ENCODE measurements around the gene GRIP2.
A peak's percentile ranks its signal among the peaks of the same experiment; 100 is the strongest.

Gene GRIP2

DNA sequence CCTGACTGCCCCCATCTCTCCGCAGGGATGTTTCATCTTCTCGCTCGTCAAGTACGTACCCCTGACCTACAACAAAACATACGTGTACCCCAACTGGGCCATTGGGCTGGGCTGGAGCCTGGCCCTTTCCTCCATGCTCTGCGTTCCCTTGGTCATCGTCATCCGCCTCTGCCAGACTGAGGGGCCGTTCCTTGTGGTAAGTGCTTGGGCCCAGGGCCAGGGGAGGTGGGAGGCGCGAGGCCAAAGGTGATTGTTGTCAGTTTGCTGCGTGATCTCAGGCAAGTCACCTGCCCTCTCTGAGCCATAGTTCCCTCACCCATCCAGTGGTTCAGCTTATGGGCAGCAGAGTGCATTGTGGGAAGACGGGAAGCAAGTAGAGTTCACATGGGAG is 58.5 kb downstream of the GRIP2 start:
- no peak for DNase-seq

DNA sequence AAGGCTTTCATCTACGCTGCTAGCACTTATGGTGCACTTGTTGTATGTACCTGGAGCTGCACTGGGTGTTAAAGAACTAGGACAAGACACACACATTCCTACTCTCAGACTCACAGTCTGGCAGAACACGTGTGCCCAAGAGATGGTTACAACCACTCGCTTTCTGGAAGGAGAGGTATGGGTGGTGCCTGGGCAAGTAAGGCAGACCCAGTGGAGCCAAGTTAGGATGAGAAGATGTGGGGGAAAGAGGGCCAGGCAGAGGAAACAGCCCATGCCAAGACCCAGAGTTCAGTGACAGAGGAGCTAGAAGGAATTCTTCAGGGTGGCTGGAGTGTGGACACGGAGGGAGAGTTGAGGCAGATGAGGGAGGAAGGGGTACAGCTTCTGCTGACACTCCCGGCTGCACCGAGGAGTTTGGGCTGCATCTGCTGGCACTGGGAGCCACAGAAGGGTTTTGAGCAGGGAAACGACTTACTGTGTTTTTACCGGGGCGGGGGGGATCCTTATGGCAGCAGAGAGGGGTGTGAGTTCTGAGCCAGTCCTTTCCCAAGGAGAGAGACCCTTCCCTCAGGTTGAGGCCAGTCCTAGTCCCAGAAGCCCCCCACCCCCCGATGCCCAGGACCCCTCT is 59.0 kb downstream of the GRIP2 start:
- DNase-seq = no peak

DNA sequence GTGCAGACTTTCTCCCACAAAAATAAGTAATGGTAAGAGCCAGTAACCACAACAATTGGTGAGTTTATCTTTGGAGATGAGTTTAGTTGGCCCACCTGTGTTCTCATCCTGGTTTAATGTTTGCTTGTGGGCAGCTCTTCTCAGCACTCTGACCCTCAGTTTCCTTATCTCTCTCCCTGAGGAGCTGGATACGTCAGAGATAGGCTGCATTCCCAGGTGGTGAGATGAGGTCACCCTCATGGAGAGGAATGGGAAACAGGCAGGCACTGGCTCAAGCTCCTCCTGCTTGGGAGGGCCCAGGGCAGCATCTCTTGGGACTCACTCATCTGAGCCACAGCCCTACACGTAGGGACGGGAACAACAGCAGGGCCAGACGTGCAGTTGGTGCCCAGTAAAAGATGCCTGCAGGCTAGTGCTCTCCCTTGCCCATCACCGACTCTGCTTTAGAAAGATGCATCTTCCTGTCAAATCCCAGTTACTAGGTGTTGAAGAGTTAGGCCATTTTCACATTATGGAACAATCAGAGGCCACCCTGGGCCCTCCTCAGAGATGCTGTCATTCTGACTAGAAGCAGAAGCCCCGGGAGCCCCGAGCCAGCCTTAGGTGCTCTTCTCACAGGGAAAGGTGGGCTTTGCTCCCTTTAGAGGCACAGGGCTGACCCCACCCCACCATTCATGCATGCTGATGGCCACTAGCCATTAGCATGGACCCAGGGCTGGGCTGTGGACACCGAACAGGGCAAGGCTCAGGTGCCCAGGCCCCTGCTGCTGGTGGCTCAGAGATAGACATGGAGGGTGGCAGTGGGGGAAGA is 59.7 kb downstream of the GRIP2 start:
- DNase-seq = no peak

DNA sequence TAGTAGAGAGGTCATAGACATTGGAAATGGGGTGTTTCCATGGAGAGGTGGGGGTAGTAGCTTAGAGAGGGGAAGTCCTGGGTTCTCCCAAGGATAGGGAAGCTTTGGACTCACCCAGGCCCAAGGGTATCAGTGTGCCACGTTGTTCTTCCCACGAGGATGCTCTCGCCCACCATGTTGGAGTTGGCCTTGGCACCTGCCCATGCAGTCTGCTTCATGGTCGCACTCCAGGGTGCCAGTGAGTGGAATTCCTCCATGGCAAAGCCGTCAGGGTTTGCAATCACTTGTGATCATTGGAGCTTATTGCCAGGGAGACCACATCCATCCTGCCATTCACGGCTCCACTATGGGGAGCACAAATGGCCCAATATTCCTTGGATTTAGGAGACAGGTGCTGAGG is 60.6 kb downstream of the GRIP2 start:
- no peak for DNase-seq

DNA sequence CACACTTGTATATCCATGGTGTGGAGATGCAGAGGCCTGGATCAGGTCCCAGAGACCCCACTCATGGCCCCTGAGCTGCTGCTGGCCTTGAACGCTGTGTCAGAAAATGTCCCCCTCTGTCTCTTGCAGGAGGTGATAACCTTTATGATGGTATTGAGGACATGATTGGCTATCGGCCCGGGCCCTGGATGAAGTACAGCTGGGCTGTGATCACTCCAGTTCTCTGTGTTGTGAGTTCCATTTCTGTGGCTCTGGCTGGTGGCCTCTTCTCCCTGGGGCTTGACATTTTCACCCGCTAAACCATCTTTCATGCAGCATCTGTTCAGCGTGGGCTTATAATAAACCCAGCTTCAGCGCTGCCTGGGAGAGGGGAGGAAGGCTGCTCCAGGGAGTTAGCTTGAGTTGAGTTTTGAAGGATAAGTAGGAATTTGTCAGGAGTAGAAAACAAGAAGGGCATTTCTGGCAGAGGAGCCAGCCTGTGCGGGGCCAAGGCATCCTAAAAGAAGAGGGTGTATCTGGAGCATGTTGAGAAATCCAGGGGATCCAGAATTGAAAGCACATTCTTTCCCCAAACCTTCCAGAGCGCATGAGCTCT is 61.1 kb downstream of the GRIP2 start:
- DNase-seq = no peak

DNA sequence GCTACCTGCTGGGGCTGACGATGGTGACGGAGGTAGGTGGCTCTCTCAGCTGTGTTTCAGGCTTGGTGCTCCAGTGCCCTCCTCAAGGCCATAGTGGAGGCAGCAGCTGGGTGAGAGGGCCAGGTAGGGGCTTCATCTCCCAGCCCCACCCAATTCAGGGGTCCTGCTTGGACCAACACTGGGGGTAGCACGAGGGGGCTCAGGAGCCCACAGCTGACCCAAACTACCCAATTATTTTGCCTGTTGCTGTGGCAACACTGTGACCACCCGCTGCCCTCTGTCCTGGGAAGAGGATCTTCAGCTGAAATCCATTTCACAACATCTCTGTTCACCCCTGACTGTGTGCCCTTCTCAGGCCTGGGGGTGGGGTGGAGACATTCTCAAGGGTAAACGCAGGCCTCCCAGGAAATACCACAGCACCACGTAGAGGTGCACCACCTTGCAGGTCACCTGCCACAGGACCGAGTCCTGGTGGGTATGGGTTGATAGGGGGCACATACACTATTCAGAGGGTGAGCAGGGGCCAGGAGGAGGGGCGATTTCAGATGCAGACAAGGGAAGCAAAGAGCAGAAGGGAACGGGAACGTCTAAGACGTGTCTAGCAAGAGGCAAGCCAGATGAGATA is 62.7 kb downstream of the GRIP2 start:
- no peak for DNase-seq

DNA sequence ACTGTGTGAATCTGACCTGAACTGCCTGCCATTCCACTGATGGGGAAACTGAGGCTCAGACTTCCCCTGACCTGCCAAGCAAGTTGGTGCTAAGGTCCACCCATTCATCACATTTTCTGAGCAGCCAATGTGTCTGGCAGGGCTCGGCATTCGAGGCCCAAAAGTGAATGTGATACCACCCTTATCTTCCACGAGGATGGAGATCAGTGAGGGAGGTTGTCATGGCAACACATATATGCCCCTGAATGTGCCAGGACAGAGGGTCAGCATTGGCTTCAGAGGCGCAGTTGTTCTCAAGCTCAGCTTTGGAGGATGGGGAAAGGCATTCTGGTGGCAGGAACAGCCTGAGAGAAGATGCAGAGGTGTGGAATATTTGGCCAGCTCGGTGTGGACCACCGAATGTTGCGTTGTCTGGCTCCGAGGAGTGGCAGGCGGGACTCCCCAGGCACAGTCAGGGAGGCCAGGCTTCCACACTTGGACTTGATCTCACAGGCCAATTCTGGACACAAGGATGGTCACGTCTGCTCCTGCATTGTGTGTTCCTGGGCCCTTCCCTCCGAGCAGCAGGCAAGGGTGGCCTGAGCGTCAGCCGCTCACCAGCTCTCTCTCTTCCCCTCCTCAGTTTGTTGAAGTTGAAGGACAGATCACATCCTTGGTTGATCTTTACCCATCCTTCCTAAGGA is 63.4 kb downstream of the GRIP2 start:
- no peak for DNase-seq

DNA sequence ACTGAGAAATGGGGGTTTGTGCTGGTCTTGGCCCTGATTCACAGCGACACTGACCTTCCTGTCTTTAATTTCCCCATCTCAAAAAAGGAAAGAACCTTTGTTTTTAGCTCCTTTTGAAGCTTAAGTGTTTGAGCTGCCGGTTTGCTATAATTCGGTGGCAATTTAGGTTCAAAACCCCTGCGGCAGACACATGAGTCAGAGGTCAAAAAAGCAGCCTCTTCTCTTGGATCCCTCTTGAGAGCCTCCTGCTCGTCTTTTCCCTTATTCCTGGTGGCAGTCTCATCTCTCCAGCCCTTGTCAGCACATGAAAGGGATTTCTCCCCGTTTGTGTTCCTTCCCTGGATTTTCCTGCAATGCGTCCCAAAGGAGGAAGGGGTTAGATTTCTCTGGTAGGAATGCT is 64.5 kb downstream of the GRIP2 start:
- no peak for DNase-seq

DNA sequence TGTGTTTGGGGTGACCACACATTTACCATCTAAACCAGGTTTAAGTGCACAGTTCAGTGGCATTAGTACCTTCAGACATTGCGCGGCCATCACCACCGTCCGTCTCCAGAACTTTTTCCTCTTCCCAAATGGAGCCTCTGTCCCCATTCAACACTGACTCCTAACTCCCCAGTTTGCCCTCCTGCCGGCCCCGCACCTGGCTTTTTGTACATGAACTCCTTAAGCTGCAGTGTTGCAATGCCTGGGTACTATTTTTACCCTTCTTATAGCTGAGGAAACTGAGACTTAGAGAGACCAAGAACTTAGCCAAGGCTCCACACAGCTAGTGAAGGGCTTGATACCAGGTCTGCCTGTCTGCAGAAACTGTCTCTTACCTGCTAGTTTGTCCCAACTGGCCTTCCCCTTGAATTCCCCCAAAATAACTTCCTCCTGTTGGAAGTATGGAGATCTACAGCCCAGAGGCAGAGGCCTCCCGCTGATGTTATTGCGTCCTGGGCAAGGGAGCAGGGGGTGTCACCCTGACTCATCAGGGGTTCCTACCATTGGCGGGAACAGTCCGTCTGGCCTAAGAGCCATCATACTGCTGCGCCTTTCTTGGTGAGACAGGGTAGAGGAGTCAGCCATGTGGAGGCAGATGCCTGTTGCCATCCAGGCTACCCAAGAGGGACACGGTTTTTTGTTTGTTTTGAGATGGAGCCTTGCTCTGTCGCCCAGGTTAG is 65.6 kb downstream of the GRIP2 start:
- DNase-seq = no peak

DNA sequence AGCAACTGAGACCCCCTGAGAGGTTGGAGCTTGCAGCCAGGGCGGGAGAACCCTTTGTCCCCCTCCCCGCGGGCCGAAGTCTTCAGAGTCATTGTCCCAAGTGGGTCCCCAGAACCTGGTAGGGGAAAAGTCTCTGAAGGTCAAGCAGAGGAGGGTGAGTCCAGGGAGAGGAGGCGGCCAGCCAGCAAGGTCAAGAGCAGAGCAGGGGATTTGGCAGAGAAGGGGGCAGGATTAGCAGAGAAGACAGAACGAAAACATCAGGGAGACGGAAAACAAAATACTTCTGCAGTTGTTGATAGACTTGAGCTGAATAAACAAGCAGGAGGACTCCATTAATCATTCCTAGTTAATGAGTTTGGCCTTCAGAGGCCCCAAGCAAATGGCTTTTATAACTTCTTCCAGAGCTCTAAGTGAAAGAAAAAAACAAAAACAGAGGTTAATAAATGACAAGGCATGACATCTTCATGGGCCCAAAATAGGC is 66.7 kb downstream of the GRIP2 start:
- DNase-seq = no peak

DNA sequence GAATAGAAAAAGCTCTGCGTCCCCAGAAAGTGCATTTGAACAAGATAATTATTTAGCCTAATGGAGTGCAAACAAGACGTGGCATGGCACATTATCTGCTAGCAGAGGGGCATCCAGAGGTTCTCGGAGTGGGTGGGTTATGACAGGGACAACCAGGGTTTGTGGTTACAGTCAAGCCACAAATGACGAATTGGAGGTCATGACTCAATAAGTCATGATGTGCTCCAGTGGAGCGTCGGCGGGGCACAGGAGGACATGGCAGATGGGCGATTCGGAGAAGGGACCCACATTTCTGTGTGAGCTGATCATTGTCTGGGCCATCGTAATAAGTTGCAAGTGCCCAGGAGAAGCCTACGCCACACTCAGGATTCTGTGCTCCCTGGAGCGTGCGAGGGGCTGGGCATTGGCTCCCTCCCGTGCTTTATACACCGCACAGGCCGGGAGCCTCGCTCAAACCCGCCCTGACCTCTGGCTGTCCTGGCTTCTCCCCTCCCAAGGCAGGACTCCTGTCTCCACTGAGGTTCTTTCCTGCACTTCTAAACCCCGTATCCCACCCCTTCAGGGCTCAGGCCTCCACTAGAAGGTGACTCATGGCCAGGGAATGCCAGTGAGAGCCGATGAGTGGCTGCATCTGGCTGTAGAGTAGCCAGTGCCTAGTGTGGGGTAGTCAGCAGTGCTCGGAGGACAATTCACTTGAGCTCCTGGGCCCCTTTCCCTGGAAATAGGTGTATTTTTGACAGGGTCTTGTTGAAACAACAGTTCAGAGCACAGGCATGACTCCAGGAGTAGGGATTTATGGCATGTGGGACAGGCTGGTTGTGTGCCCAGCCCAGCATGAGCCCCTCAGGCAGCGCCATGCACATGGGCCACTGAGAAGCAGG is 67.4 kb downstream of the GRIP2 start:
- DNase-seq = no peak

DNA sequence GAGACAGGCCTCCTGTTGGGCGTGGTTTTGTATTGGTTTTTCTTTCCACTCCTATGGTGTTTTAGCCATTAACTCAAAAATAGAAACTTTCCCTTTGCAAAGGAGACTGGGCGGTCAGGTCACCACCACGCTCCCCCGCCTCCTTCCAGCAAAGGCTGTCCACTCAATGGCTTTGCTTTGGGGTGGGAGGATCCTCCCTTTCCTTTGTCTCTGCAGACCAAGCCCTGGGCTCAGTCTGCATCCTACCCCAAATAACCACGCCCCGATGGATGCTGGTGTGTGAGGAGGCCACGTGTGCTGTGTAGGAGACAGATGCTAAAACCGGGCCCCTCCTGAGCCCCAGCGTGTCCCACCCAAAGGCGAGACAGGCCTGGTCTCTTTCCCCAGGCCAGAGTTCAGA is 68.5 kb downstream of the GRIP2 start:
- no peak for DNase-seq

DNA sequence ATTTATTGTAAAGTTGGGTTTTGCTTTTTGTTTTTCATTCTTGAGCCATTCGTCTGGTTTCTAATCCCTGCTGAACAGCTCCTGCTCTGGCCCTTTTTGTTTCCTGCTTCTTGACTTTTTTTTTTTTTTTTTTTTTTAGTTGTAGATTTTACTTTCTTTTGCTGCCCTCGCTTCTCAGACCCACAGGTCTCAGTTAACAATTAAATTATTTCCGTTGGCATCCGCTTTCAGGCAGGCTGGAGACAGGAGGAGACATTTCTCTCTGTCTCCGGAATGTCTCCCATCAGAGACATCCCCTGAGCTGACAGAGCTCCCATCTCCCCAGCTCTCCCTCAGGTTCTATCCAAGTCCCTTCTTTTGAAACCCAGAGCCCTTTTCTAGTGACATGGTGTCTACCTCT is 69.1 kb downstream of the GRIP2 start:
- no peak for DNase-seq

DNA sequence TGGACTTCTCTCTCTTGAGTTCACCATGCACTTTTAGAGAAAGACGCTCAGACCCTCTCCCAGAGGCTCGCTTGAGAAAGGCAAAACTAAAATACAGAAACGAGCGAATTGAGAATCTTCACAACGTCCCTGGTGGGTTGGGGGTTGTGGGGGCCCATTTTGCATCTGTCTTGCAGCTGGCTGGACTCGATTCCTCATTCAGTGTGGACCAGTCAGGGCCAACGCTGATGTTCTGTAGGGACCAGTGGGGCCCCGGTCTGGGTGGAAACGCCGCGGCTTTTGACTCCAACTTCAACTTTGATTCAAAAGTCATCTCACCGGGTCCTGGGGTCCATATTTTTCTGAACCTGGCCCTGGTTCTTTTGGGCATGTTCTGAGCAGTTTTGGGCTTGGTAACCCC is 69.7 kb downstream of the GRIP2 start:
- no peak for DNase-seq

DNA sequence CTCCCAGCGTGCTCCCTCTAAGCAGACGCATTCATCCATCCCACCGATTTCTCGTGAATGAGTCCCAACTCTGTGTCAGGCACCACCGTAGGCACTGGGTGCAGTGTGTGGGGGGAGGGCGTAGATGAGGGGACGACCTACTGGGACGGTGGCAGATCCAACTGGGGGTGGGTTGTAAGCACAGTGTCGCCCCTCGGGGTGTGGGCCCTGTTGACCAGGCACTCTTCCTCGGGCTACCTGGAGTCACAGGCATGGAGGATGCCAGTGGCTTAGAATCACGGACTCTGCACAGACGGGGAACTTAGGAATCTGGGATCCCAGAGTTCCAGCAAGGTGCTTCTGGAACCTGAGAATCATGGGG is 71.5 kb downstream of the GRIP2 start:
- no peak for DNase-seq

DNA sequence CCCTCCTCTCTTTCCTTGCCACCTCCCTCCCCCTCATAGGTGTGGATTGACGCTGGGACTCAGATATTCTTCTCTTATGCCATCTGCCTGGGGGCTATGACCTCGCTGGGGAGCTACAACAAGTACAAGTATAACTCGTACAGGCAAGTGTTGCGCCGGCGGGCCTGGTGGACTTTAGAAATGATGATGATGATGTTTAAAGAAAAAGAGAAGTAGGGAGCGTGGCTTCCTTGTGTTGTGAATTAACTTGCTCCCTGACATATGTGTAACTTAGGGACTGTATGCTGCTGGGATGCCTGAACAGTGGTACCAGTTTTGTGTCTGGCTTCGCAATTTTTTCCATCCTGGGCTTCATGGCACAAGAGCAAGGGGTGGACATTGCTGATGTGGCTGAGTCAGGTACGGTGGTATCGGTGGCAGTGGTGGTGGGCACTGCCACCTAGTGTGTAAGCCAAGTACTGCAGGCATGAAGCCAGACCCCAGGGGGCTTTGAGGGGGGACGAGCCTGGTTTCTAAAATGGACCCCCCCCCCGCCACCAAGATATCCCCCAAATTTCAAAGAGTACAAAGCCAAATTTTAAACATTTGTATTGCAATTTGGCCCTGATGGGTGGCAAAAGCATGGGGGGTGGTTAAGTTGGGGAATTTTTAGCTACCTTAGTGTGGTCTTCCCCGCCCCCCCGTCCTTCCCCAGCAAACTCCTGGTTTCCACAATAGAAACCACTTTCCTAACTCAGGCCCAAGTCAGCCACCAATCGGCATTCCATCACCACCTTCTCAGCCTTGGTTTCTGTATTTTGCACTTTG is 72.1 kb downstream of the GRIP2 start:
- peak; percentile 34 for DNase-seq

DNA sequence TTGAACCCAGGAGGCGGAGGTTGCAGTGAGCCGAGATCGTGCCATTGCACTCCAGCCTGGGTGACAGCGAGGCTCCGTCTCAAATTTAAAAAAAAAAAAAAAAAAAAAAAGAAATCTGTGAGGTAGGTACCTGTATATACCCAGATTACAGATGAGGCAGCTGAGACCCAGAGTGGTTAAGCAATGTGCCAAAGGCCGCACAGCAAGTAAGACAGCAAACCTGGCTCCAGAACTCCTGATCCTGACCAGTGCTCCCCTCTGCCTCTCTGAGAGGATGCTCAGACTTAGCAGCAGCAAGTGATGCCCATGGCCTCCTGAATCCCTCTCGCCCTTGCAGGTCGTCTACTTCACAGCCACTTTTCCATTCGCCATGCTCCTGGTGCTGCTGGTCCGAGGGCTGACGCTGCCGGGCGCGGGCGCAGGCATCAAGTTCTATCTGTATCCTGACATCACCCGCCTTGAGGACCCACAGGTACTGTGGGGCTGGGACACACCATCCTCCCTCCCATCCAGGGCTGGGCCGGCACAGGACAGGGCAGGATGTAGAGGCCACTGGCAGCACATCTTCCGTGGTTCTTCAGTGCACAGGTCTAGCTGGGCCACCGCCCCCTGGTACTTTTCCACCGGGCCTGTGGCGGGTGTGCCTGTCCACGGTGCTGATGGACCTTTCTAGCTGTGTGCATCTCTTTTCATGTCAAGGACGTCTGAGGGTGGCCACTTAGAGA is 73.8 kb downstream of the GRIP2 start:
- no peak for DNase-seq

DNA sequence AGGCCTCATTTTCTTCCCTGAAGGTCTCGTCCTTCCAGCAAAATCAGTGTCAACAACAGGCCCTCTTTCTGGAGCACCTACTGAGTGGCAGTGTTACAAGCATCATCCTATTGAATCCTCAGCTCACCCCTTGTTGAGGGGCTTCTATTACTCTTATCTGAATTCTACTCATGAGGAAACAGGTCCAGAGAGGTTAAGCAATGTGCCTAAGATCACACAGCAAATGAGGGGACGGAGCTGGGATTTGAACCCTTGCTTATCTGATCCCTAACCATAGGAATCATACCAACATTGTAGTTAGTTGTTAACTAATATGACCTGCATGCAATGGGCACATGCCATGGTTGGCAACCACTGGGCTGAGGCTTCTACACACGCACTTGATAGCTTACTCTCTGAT is 74.7 kb downstream of the GRIP2 start:
- DNase-seq = no peak

DNA sequence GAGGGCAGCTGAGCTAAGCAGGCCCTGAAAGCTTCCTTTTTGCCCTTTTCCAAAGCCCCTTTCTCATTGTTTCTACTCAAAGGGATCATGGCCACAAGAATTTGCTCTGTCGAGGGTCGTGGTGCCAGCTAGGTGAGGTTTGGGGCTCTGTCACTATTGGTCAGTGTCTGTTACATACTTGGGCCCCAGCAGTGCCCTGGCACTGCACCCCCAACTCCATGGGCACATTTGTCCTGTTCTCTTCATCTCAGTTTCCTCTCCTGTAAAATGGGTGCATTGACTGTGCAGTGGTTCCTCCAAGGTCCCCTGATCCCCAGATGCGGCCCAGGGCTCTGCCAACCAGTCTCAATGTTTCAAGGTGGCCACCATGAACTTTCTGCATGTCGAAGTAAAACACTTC is 75.6 kb downstream of the GRIP2 start:
- no peak for DNase-seq

DNA sequence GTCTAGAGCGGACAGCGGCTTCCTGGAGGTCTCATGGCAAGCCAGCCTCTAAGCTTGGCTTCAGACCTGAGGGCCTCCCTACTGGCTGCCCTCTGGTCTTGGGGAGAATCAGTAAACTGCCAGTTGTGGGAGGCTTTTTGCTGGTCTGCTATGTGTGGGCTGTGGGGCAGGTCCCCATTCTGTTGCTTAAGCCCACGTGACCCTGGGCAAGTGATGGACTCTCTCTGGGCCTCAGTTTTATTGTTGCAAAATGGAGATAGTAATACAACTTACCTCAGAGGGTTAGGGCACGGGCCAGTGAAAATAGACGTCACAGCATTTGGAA is 76.0 kb downstream of the GRIP2 start:
- DNase-seq = no peak
